NCI-H1436 (cell line): ENCODE measurements around the gene CLIC6.

Experiments used
- DNase-seq: peaks from one replicate; lab custom pipeline; 2025; lab: John Stamatoyannopoulos, UW

Gene CLIC6

DNA sequence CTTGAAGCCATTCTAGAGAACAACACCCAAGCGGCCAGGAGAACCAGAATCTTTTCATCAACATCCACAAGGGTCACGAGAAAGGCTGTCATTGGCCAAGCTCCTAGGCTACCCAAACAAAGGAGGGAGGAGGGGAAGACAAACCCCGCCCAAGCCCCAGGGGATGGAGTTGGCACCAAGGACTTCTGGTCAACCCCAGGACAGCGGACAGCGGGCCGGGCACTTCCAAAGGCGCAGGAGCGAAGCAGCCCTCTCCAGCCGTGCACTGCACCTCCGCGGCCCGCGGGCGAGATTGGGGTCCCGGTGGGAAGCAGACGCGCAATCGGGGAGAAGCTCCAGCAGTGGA lies at the start of gene CLIC6:
CLIC6 (plus strand) TSS at position 192 of the 346 bp plus-strand sequence. CDS start 395 bp downstream, outside the sequence.
- DNase-seq: no peak

DNA sequence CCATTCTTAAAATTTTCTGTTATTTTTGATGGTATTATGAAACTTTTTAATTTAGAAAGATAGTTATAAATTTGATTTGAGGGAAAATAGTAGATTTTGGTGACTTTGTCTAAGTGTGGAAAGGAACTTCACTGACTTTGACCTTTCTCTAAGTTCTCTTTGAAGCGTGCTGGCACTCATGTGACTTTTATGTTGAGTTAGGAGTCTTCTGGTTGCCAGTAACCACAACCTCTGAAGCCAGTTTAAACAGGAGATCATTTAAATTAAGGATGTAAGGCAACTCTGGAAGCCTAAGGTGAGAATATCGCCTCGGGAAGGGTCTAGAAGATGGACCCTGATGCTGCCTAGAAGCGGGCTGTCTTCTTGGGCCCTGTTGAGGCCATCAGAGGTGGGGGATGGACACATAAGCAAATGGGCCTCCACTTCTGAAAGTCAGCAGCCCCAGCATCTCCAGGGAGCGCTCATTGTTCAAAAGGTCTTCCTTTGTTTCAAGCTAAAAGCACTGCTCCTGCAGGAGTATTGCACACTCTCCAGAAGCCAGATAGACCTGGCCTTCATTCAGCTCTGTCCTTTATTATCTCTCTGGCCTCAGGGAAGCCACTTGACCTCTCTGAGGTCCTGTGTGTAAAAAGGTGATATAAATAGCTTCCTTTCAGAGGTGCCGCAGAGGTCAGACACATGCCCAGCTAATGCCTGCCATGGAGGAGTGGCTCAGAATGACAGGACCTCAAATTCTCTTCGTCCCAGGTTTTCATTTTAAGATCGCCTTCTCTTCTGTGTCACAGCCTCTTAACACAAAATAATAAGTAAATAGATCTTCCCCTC lies 48.7 kb upstream of the CLIC6 start:
- no peak for DNase-seq

DNA sequence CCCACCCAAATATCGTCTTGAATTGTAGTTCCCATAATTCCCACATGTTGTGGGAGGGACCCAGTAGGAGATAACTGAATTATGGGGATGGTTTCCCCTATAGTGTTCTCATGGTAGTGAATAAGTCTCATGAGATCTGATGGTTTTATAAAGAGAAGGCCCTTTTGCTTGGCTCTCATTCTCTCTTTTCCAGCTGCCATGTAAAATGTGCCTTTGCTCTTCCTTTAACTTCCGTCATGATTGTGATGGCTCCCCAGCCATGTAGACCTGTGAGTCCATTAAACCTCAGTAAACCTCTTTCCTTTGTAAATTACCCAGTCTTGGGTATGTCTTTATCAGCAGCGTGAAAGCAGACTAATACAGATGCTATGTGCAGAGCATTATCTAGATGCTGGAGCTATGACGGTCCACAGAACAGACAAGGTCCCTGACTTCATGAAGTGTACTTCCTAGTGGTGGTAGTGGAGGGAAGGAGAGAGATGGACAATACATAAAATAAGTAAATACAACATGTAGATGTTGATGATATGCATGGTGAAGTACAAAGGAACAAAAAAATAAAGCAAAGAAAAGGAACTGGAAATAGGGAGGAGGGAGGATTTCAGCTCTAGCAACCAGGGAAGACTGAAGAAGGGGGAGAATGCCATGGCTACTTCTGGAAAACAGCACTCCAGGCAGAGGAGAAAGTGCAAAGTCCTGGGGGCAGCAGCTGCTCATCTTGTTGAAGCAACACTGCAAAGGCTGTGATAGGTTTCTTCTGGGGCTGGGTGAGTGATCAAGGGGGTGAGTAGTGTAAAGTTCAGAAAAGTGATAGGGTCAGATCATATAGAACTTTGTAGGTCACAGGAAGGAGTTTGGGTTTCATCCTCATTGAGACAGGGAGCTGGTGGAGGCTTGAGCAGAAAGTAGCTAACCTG lies 47.1 kb upstream of the CLIC6 start:
- no peak for DNase-seq

DNA sequence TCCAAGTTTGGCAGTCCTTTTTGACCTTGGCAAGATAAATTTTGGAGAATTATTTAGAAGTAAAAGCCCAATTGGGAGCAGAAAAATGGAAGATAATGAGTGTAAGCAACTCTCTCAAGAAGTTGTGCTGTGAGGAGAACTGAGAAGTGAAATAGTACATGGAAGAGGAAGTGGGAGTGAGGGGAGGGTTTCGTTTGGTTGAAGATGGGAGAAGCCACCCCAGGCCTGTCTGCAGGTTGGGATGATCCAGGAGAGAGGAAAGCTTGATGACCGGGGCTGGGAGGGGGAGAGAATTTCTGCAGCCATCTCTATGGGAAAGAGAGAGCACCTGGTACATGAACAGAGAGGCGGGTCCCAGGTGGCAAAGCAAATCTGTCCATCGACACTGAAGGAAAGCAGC lies 45.3 kb upstream of the CLIC6 start:
- no peak for DNase-seq

DNA sequence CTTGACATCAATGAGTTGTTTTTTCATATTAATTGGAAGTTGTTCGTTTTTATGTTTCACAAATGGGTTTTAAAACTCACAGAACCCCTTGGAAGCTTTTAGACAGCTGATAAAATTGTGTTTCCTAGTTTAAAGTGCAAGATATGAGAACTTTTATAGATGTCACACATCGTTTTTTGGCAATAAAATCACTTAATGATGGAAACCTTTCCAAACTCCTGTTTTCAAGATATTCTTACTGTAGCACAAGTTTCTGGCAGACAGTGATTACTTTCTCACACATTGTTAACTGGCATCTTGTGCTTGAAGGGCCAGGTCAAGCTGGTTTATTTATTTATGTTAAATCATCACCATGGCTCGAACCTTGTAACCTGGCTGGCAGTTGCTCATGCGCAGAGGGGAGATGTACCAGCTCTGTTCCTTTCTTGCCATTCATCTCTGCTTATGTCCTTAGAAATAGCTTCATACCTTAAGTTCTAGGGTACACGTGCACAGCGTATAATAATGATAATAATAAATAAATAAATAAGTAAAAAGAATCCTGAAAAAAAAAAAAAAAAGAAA lies 43.7 kb upstream of the CLIC6 start:
- no peak for DNase-seq

DNA sequence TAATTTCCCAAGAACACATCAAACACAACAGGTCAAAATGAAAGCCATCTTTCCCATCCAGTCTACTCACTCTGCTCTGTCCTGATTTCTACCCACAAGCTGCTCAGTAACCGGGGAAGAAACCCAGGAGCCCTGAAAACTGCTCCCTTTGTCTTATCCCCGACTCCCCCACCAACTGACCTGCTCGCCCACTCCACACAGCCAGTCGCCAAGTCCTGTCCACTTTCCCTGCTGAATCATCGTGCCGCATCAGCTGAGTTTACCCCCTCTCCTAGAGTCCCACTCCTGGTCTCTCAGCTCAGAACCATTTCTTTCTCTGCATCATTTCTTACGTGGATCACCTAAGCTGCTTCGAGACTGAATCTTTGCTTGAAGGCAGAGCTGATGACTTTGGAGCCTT lies 42.7 kb upstream of the CLIC6 start:
- no peak for DNase-seq

DNA sequence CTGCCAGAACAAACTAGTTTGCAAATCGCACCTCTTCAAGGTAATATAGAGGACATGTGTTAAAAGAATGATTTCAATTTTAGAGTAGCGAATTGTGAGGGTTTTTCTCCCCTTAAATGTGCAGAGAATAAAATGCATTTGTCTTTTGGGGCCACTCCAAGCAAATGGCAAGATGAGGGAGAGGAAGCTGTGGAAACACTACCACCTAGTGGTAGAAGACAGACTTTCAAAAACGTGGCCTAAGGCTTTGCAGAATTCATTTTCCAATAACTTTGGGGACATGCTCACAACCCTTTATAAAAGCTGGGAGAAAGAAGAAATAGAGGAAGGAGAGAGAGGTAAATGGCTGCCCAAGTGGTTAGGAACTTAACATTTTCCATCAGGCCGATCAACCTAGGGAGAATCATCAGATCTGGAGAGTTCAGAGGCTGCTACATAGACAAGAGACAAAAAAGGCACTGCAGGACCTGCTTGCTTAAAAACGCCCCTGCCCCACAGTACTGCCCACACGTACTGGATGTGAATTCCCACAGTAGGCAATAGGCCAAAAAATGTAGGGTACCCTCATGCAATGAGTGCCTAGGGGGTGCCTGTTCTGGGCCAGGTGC lies 38.2 kb upstream of the CLIC6 start:
- DNase-seq: peak; percentile 50

DNA sequence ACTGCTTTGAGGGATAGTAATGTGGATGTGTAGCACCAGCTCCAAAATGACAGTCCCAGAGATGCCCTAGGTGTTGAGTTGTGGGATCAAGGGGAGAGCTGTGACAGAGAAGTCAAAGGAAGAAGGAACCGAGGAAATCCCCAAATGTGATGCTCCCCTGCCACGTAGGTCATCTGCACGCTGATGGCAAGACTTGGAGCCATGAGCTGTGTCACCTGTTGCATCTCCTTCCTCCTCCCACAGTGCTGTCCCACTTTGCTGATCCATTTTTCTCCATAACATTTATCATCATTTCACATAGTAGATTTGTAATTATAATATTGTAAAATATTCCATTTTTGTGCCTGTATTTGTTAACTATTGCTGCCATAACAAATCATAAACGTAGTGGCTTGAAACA lies 36.3 kb upstream of the CLIC6 start:
- no peak for DNase-seq

DNA sequence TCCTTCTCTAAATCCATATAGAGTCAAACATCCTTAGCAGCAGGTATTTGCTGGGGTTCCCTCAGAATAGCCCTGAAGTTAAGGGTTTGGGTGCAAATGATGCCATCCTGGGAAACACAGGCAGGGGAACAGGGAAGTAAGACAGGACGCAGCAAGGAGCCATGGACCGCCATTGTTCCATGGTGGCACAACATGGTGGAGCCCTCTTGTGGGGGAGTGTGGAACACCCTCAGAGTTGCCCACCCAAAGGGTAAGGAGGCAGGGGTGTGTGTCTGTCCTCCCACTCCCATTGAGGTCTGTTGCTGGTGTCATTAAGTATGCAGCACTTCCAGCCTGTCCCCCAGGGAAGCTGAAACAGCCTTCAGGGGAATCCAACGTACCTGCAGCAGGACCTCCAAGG lies 33.5 kb upstream of the CLIC6 start:
- no peak for DNase-seq

DNA sequence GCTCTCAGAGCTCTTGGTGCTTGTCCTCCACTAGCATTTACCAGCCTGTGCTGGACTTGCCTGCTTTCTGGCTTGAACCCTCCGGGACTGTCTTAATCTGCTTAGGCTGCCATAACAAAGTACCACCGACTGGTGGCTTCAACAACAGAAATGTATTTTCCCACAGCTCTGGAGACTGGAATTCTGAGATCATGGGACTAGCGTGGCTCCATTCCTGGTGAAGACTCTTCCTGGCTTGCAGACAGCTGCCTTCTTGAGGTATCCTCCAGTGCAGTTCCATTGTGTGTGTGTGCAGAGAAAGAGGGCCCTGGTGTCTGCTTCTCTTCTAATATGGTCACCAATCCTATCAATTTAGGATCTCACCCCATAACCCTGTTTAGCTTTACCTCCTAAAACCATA lies 31.8 kb upstream of the CLIC6 start:
- no peak for DNase-seq

DNA sequence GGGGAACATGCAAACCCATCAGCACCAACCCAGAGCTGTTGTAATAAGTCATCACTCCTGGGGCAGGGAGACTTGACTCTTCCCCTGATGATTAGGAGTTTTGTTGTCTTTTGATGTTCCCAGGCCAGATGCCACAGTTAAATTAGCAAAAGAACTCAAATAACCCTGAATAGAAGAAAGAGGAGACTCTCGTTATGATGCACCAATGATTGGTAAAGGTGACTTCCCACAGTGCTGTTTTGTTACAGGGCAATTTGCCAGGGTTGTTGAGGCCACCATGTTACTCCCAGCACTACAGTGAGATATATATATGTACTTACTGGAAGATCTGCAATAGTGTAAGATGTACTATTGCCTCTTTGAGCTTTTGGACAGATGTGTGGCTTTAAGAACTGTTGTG lies 29.5 kb upstream of the CLIC6 start:
- no peak for DNase-seq

DNA sequence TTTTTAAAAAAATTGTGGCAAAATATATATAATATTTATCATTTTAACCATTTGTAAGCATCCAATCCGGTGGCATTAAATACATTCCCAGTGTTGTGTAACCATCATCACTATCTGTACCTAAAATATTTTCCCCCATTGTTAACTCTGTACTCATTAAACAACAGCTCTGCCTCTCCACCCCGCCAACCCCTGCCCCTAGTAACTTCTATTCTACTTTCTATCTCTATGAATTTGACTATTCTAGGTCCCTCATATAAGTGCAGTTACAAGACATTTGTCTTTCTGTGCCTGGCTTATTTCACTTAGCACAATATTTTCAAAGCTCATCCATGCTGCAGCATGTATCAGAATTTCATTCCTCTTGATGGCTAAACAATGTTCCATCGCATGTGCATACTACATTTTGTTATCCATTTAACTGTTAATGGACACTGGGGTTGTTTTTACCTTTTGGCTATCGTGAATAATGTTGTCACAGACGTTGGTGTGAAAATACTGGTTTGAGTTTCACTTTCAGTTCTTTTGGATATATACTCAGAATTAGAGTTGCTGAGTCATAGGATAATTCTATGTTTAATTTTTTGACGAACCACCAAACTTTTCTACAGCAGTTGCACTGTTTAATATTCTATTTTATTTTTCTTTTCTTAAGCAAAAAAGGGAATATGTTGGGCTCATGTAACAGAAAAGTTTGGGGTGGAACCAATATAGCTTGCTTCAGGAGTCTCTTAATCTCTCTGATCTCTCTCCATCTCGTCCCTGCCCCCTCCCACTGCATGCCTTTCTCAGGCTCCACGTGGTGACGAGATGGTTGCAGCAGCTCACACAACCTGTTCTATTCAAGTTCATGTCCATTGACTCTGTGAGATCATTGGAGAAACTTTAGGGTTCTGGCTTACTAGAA lies 28.7 kb upstream of the CLIC6 start:
- no peak for DNase-seq

DNA sequence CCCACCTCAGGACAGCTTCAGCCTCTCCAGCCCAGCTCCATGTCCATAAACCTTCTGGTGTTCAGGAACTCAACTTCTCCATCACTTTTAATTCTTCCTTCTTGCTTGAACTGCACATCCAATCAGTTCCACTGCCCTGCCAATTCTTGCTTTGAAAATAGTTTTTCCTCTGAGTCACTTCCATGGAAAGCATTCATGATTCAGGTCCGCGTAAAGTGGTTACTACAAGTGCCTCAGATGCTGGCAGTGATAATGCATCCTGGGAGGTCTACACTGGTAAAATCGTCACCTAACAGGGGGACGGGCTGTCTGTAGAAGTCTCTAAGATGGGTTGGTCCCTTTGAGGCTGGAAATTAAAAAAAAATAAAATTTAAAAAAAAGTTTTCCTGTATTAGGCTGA lies 27.9 kb upstream of the CLIC6 start:
- no peak for DNase-seq

DNA sequence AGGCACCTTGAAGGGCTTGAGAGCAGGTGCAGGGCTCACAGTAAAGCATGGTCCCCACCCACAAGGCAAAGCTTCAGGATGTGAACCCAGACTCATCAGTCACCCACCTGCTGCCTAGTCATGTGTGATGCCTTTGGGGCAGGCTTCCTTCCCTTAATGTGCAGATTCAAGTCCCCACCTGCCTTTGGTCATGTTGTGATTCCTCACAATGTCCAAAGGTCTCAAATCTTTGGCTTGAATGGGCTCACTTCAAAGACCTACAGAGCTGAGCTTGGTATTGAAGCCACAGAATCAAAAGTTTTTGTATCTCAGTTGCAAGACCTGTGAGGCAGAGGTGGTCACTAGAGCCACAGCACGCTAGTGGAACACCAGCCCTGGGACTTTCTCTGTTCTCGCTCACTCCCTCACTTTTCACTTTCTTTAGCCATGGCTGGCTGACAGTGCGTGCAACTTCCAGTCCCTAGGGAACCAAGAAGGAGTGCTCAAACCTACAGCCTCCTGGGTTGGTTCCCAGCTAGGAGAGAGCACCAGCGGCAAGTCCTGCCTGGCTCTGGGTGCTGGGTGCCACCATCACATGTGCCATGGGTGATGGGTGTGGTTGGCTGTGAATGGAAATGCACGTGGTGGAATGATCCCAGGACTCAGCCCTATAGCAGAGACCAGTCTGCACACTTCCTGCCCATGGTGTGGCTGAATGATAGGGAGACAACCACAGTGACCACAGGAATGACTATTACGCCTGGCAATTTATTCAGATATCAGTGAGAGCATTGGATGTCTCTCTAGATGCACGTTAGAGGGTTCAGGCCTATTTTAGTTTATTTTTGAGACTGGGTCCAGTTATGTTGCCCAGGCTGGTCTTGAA lies 26.4 kb upstream of the CLIC6 start:
- DNase-seq: no peak

DNA sequence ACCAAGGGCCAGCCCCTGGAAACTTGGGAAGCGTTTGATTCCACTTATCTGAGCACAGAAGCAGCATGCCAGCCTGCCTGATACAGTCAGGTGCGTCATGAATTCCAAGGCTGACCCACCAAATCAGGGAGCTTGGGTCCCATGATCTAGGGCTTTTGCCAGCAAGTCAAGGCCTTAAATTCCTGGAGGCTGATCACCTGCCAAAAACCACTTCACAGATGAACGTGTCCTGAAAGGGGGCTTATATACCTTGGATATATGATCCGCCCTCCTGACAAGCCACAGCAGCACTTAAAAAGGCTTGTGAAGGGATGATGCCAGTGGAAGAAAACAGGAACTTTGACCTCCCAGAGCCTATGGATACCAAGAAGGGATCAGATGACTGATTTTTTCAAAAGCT lies 24.0 kb upstream of the CLIC6 start:
- no peak for DNase-seq

DNA sequence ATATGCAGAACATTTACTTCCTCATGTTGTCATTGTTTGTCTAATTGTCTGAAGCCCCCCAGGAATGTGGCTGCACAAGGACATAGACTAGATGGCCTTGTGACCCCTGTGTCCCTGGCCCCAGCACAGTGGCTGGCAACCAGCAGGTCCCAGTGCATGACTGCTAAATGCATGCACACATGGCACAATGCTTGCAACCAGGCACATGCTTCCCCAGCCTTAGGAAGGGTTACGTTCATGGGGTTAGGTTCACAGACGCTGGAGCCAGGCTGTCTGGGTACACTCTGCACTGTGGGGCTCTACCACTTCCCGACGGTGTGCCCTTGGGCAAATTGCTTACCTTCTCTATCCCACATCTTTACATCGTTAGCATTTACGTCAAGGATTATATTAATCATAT lies 21.2 kb upstream of the CLIC6 start:
- no peak for DNase-seq

DNA sequence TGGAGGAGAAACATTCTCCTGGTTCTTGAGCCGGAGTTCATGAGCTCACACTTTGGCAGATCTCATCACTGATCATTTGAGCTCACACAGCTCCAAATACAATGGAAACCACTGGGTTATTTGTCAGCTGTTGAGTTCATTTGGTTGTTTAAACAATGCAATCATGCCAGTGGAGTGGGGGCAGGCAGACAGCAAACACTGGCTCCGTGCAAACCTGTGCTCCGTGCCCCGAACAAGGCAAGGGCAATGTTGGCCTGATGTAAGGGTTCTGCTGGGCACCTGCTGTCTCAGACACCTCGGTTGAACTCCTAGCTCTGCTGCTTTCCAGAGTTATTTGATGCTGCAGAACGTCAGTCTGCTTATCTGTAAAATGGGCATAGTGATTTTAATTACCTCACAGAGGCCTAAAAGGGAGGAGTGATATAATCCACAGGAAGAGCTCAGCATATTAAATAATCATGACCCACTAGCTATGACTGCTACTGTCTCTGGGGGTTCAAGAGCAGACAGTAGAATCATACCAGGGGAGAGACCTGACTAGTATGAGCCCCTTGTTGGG lies 20.0 kb upstream of the CLIC6 start:
- DNase-seq: no peak

DNA sequence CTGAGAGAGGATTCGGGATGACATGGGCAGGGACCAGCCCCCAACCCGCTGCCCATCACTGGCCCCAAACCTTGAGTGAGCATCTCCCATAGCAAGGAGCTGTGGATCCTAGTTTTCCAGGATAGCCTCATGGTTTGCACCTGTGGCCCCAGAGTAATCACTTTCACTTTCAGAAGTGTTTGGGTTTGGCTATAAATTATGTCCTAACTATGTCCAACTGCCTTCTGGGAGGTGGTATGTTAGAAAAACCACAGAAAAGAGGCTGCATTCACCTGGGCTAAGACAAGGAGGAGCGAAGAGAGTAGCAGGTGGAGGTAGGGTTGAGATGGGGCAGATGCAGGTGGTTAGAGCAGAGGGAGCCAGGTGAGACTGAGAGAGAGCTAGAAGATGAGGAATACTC lies 19.4 kb upstream of the CLIC6 start:
- DNase-seq: no peak

DNA sequence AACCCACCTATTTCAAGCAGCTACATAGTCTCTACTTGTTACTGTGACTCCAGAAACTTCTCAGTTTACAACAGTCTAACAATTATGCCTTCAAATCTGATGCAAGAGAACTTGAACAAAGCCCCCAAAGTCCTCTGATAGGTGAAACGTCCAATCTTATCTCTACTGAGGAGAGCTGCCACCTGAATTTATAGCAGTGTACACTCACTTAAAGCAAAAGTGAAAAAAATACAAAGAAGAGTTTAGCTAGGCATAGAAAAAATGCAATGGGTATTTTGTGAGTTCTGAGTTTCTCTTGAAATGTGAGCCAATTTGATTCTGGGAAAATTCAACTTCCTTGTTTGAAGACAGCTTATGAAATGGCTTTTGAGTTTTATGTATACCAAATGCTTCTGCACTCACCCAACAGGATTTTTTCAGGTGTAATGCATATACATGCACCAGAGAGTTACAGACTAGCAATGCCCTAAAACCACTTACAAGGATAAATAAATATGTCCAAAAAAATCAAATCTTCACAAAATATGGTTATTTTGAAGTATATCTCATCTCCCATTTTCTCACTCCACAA lies 17.8 kb upstream of the CLIC6 start:
- no peak for DNase-seq

DNA sequence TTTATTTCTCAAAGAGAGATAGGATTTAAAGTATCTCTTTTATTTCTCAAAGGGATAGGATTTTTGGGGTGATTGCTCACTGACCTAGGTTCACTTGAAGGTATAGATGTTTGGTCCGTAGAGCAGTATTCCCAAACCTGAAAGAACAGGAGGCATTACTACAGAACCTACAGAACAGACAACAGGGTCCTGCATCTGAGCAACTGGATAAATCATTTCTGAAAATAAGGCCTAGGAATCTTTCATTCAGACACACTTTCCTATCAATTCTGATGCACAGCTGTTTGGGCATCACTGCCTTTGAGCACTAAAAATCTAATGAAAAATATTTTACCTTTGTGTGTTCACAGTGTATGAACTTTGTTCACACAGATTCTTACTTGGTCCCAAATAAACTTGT lies 17.2 kb upstream of the CLIC6 start:
- no peak for DNase-seq
